Measurements from ENCODE around the gene ELP4. TPM values are rescaled to one million over a fixed set of nuclear protein-coding genes. Genes with fewer than 3 reads are reported as not detected.

The ELP4 gene
- total RNA-seq, 1 experiment from 2014 or later: 21.4 TPM

- RAD21 ChIA-PET (ENCODE audit: low non-redundant PET in 1 of 2, low total read pairs in 2 of 2, uncharacterized antibody in 2 of 2, unreplicated experiment in 2 of 2): no interaction called here
- CTCF ChIA-PET: no interaction called here
- intact Hi-C loops (cut with micrococcal nuclease): no loop called here
These were observed 218.9 kb downstream of the ELP4 start for GRCh38 chr11:31728432-31728831.

More at GRCh38 chr11:31728432-31728831, 218.9 kb downstream of the ELP4 start:
- H3K9ac ChIP-seq (ENCODE audit: low read length): no peak overlapping the region
- no peaks in the 10 kb centered on the region for H4K20me1 ChIP-seq (ENCODE audit: insufficient read depth)
- H3K4me1 ChIP-seq (ENCODE audit: control insufficient read depth in 1 of 2, insufficient read depth in 2 of 2, low read length in 2 of 2): no peaks in the 10 kb centered on the region
- H3K27me3 ChIP-seq (ENCODE audit: insufficient read depth, low read length): no peaks in the 10 kb centered on the region
- POLR2A ChIA-PET: no interaction called here
- DNase-seq (ENCODE audit: low read depth, low spot score): no peak
- no peak overlapping the region for H3K4me2 ChIP-seq (ENCODE audit: low read length)
- H3K9me3 ChIP-seq (ENCODE audit: control insufficient read depth in 1 of 2, insufficient read depth in 1 of 2, low read depth in 1 of 2, low read length in 2 of 2): no peaks in the 10 kb centered on the region
- H3K36me3 ChIP-seq (ENCODE audit: control insufficient read depth in 1 of 2, insufficient read depth in 2 of 2, low read length in 2 of 2): no peaks in the 10 kb centered on the region
- H3K27ac ChIP-seq (ENCODE audit: low read depth, low read length): no peak overlapping the region
- H2AFZ ChIP-seq (ENCODE audit: low read depth, low read length, poor library complexity, severe bottlenecking): no peak overlapping the region
- BruUV-seq (replicated peaks): no TSS peak
- H3K4me3 ChIP-seq (replicated peaks in 1 of 2; ENCODE audit: low read depth in 1 of 2, low read length in 2 of 2): no peak overlapping the region
- no peaks in the 10 kb centered on the region for H3K79me2 ChIP-seq (ENCODE audit: insufficient read depth, low read length)
- TF ChIP-seq JUND (IDR thresholded peaks at IDR 0.05): no peak
- TF ChIP-seq MAX (IDR thresholded peaks at IDR 0.05): no peak
- no peak for TF ChIP-seq POLR2A (IDR thresholded peaks at IDR 0.05; ENCODE audit: borderline replicate concordance, extremely low read depth, insufficient read depth, insufficient read length)
- TF ChIP-seq EZH2phosphoT487 (IDR thresholded peaks at IDR 0.05; ENCODE audit: borderline replicate concordance): no peak
- TF ChIP-seq YY1 (IDR thresholded peaks at IDR 0.05; ENCODE audit: extremely low read depth, insufficient replicate concordance, low read depth, low read length): no peak
- no peak for TF ChIP-seq CBX3 (IDR thresholded peaks at IDR 0.05; ENCODE audit: low read depth)
- no peak for TF ChIP-seq EGR1 (IDR thresholded peaks at IDR 0.05; ENCODE audit: low read depth)
- no peak for TF ChIP-seq ZFX (IDR thresholded peaks at IDR 0.05)
- TF ChIP-seq EZH2 (IDR thresholded peaks at IDR 0.05): no peak
- TF ChIP-seq POLR2AphosphoS5 (IDR thresholded peaks at IDR 0.05; ENCODE audit: low read depth, low read length): no peak
- no peak for TF ChIP-seq RAD21 (IDR thresholded peaks at IDR 0.05; ENCODE audit: low read depth)
- TF ChIP-seq CTCF (IDR thresholded peaks at IDR 0.05 in 2 of 3, conservative IDR thresholded peaks at IDR 0.05 in 1 of 3; ENCODE audit: borderline replicate concordance in 1 of 3, insufficient read depth in 1 of 3, low read depth in 2 of 3, low read length in 2 of 3): no peak
- no peak for TF ChIP-seq ZBTB33 (IDR thresholded peaks at IDR 0.05; ENCODE audit: extremely low read depth, insufficient replicate concordance, low read length)
- no peak for TF ChIP-seq SRF (IDR thresholded peaks at IDR 0.05; ENCODE audit: low read depth)
- TF ChIP-seq ZNF274 (IDR thresholded peaks at IDR 0.05; ENCODE audit: low read depth, low read length): no peak
- no peak for TF ChIP-seq ATF3 (IDR thresholded peaks at IDR 0.05)
- no peak for TF ChIP-seq FOSL1 (IDR thresholded peaks at IDR 0.05; ENCODE audit: low read depth)
- no peak for TF ChIP-seq TCF7L2 (IDR thresholded peaks at IDR 0.05; ENCODE audit: borderline replicate concordance, extremely low read depth, insufficient read depth, insufficient read length)
- no peak for TF ChIP-seq REST (IDR thresholded peaks at IDR 0.05; ENCODE audit: low read depth)
- no peak for TF ChIP-seq CEBPB (IDR thresholded peaks at IDR 0.05; ENCODE audit: low read depth)
- no peak for ATAC-seq
- H3K9me2 ChIP-seq (ENCODE audit: insufficient read depth): no peaks in the 10 kb centered on the region

All from HCT116 (cell line).